Left lobe of liver (tissue), 2 donors: ENCODE results near the gene NUP205. TPM values are rescaled to one million over a fixed set of nuclear protein-coding genes. Genes with fewer than 3 reads are reported as not detected.
"Not testable (repeated sequence)": the region's sequence is repeated elsewhere in the genome, so short reads cannot be mapped to it uniquely, and the experiment has no call there.

Experiments
- ATAC-seq: fragments of 200-7000 bp; cut with Tn5 transposase; one replicate; pipeline ENCODE4 v1.9.1; 2020; ENCODE audit warnings: mild to moderate bottlenecking, moderate library complexity
- DNase-seq: peaks from one replicate; pipeline ENCODE4 v3.0.0-alpha.2; 2020; ENCODE audit warnings: low spot score
- total RNA-seq: library from RNA; stranded (reverse); gene quantifications from one replicate; pipeline ENCODE4 v1.2.1, GENCODE V29; 2021
- donor health status: DM: no; HTN: no; CAD: no; lungs with moderate emphysema.
- donor health status: DM: no; HTN: yes; CAD: no.

The NUP205 gene
- total RNA-seq, 1 donor from 2014 or later = 12.2 TPM

- ATAC-seq (no peak), DNase-seq (no peak)
Observed at GRCh38 chr7:135666156-135666555, 108.4 kb downstream of the NUP205 start.

DNA sequence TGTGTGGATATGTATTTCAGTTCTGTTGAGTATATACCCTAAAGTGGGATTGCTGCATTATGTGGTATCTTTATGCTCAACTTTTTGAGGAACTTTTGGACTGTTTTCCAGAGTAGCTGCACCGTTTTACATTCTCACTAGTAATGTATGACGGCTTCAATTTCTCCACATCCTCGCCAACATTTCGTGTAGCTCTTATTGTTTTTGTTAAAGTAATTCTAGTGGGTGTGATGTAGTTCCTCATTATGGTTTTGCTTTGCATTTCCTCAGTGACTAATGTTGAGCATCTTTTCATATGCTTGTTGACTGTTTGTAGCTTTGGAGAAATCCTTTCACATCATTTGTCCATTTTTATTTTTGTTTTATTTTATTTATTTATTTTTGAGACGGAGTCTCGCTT lies 109.1 kb downstream of the NUP205 start:
- no peak for DNase-seq
- no peak for ATAC-seq

GRCh38 chr7:135667626-135668025 lies 109.9 kb downstream of the NUP205 start:
- not testable (repeated sequence) for DNase-seq, ATAC-seq

GRCh38 chr7:135668852-135669395 lies 111.2 kb downstream of the NUP205 start:
- not testable (repeated sequence) for DNase-seq, ATAC-seq

- ATAC-seq = no peak
- DNase-seq = no peak
Observed at GRCh38 chr7:135669774-135670173, 112.1 kb downstream of the NUP205 start.

- no peak for ATAC-seq
- no peak for DNase-seq
Observed at GRCh38 chr7:135670179-135670578, 112.5 kb downstream of the NUP205 start.

GRCh38 chr7:135672560-135673359 lies 115.0 kb downstream of the NUP205 start:
- ATAC-seq (peak; percentile 85), DNase-seq (no peak)

GRCh38 chr7:135673360-135673706 lies 115.6 kb downstream of the NUP205 start:
- DNase-seq (no peak), ATAC-seq (no peak)

DNA sequence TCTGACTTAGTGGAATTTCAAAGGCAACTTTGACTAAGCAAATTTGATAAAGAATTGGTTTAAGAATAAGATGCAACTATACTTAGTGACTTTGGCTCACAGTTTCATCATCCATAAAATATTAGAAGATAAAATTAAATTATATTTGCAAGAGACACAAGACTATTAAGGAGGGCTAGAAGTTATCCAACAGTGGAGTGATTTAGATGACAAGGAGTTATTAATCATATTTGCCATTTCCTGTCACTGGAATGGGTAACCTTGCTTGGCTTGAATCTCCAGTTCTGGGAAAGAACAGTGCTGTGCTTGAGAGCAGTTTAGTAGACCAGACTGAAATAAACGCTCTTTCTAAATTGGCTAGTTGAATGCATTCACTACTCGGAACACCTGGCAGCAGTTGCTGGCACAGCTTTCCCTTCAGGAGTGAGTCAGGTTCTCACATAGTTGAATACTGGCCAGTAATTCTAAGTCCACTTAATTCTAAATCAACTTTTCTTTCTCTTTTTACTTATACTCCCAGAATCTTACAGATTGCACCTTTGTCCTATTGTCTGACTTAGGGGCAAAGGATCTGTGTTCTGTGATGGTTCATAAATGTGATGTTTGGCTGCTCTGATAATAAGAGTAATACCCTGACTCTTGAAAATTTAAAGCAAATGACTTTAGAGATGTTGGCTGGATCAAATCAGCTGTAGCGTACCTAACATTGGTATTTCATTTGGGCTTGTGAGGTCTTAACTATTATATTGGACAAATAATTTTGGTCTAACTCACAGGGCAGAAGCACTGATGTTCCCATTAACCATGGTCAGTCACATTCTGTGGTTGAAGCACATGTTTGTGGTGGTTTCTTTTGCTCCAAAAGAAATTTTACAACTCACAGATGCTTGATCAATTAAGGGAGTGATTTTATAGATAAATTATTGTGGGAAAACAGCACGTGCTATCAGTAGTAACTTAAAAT lies 121.2 kb downstream of the NUP205 start:
- peak; percentile 65 for DNase-seq
- peak; percentile 98 for ATAC-seq

DNA sequence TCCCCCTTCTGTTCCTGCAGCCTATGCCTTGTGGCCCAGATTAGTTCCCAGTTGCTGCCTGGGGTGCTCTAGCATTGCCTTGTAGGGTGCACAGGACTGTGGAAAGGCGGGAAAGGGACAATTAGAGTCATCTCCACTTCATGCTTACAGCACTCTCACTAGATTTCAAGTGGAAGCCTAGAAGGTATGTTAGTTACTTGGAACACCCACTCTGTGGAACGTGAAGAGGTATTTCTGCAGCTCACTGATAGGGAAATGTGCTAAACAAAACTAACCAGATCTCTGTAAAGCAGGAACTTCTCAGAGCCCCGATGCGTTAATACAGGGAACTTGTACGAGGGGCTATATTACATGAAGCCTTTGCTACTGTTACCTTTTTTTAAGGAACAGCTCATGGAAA lies 124.0 kb downstream of the NUP205 start:
- no peak for ATAC-seq
- DNase-seq = no peak

DNA sequence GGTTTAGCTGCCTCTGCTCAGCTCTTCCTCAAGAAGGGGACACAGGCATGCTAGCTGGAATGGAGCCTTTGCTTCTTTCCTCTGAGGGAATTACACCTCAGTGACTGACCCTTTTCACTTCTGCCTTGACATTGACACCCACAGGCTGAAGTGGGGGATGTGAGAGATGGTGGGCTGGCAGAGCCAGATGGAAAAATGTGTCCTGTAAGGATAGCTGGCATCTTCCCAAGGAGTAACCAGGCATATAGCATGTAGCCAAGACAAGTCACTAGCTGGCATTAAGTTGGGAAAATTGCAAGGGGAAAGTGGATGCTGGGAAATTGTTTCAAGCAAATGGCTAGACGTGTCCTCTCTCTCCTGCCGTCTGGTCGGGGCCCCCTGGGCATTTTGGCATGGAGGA lies 124.5 kb downstream of the NUP205 start:
- ATAC-seq = no peak
- DNase-seq = no peak

DNA sequence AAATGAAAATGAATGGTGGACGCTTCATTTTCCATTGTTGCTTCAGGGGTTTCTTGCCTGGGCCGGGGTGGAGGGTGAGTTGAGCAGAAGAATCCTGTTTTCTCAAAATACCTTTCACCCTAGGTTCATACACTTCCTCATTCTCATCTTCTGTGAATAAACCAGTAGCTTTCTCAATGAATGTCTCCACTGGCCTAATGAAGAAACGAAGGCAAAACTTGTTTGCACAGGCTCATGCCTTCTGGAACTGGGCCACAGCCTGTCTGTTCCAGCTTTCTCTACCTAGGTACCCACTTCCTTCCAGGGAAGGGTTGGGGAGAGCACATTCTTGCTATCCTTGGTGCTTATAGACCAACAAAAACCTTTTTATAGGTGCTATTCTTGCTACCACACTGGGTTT lies 125.9 kb downstream of the NUP205 start:
- DNase-seq (no peak), ATAC-seq (no peak)

- DNase-seq (no peak), ATAC-seq (peak; percentile 33)
Observed at GRCh38 chr7:135684136-135684535, 126.4 kb downstream of the NUP205 start.

- peak; percentile 31 for ATAC-seq
Observed at GRCh38 chr7:135684699-135685098, 127.0 kb downstream of the NUP205 start.

GRCh38 chr7:135685306-135686084 lies 127.8 kb downstream of the NUP205 start:
- DNase-seq (no peak), ATAC-seq (no peak)

More at GRCh38 chr7:135684699-135685098, 127.0 kb downstream of the NUP205 start:
- DNase-seq = no peak

DNA sequence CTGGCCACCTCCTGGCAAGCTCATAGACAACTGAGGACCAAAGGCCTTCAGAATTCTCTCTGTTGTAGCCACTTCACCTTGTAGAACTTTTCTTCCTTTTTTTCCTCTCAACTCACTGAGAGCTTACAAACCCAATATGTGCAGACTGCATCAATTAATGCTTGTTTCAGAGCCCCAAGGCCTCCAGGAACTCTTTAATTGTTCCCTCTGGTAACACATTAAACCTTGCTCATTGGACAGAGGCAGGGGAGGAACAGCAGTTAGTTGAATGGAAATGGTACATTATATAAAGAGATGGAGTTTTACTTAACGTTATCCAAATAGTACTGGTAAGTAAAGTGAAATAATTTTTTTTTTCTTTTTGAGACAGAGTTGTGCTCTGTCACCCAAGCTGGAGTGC lies 129.7 kb downstream of the NUP205 start:
- DNase-seq (no peak), ATAC-seq (no peak)

- no peak for DNase-seq
- no peak for ATAC-seq
Observed at GRCh38 chr7:135690566-135690965, 132.8 kb downstream of the NUP205 start.

DNA sequence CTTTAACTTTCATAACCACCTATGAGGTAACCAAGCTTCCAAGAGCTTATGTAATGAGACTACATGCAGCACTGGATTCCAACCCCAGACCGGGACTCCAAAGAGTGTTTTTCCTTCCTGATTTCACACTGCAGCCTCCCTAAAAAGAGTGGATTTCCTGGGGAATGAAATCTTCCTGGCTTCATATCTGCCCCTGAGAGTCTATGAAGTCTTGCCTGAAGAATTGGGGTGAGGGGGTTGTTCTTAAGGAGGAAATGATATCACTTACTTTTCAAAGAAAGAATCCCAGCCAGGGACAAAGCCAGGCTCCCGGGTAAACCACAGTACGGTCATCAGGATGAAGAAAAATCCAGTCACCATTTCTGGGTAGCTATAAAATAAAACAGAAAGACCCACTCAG lies 134.3 kb downstream of the NUP205 start:
- ATAC-seq (no peak), DNase-seq (no peak)

DNA sequence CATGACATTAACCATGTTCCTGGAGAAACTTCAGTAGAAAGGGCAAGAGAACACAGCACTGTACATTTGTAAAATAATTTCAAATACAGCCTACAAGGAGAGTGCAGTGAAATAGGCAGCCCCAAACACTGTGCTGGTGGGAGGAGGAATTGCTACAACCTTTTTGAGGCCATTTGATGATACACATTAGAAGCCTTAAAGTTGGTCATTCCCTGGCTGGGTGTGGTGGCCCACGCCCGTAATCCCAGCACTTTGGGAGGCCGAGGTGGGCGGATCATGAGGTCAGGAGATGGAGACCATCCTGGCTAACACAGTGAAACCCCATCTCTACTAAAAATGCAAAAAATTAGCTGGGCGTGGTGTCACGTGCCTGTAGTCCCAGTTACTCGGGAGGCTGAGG lies 134.9 kb downstream of the NUP205 start:
- DNase-seq, ATAC-seq: not testable (repeated sequence)

- ATAC-seq = no peak
- DNase-seq = no peak
Observed at GRCh38 chr7:135693558-135693957, 135.8 kb downstream of the NUP205 start.
